Measurements from ENCODE around the gene ATAD3B.
"Not testable (repeated sequence)": the region's sequence is repeated elsewhere in the genome, so short reads cannot be mapped to it uniquely, and the experiment has no call there.

- TF ChIP-seq EZH2 (IDR thresholded peaks at IDR 0.05; ENCODE audit: insufficient read depth, poor library complexity, severe bottlenecking); EZH2phosphoT487 (IDR thresholded peaks at IDR 0.05; ENCODE audit: insufficient read depth, low read depth): not testable (repeated sequence)
These were observed 52.1 kb downstream of the ATAD3B start for GRCh38 chr1:1523651-1524050.
